ENCODE measurements around the gene IFI27.

DNA sequence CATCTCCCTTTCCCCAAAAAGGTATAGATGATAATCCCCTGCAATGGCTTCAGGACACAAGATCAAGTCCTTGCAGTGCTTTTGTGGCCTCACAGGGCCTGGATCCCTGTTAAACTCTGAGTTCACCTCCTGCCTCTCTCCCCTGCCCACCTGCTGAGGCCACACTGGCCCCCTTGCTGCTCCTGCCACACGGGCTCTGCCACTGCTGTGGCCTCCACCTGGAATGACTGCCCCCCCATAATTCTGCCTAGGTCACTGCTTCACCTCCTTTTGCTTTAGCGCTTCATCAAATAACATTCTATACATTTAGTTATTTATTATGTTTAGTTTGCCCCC is 653 bp upstream of the IFI27 start:
- TF ChIP-seq, protein P1, sequence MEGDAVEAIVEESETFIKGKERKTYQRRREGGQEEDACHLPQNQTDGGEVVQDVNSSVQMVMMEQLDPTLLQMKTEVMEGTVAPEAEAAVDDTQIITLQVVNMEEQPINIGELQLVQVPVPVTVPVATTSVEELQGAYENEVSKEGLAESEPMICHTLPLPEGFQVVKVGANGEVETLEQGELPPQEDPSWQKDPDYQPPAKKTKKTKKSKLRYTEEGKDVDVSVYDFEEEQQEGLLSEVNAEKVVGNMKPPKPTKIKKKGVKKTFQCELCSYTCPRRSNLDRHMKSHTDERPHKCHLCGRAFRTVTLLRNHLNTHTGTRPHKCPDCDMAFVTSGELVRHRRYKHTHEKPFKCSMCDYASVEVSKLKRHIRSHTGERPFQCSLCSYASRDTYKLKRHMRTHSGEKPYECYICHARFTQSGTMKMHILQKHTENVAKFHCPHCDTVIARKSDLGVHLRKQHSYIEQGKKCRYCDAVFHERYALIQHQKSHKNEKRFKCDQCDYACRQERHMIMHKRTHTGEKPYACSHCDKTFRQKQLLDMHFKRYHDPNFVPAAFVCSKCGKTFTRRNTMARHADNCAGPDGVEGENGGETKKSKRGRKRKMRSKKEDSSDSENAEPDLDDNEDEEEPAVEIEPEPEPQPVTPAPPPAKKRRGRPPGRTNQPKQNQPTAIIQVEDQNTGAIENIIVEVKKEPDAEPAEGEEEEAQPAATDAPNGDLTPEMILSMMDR (IDR thresholded peaks at IDR 0.05; ENCODE audit: poor library complexity), result no peak
- TF ChIP-seq EZH2 (IDR thresholded peaks at IDR 0.05; ENCODE audit: borderline replicate concordance), result no peak

All from hepatocyte (in vitro differentiated cells).